KMS-11 (cell line): ENCODE results near the gene SETD1A.

Source experiments
- H2AFZ ChIP-seq: fragments of 200-600 bp; sonication (generic); 2 replicates; pipeline ENCODE4 v1.6.1; 2016; ENCODE audit warnings: antibody characterized with exemption, mixed run types, low read depth
- H3K27ac ChIP-seq: fragments of 200-600 bp; sonication (generic); 2 replicates; pipeline ENCODE4 v1.6.1; 2016; ENCODE audit warnings: mild to moderate bottlenecking, mixed run types
- H3K27me3 ChIP-seq: fragments of 200-600 bp; sonication (generic); 2 replicates; pipeline ENCODE4 v1.6.1; 2017; ENCODE audit warnings: mild to moderate bottlenecking, low read depth, mixed run types, moderate library complexity; ENCODE audit not compliant: insufficient read depth
- H3K36me3 ChIP-seq: fragments of 200-600 bp; sonication (generic); 2 replicates; pipeline ENCODE4 v1.6.1; 2017; ENCODE audit warnings: mild to moderate bottlenecking, mixed run types; ENCODE audit not compliant: insufficient read depth
- H3K4me1 ChIP-seq: fragments of 200-600 bp; sonication (generic); 2 replicates; pipeline ENCODE4 v1.6.1; 2016; ENCODE audit warnings: mild to moderate bottlenecking, low read depth, mixed run types; ENCODE audit not compliant: poor library complexity, severe bottlenecking
- H3K4me2 ChIP-seq: fragments of 200-600 bp; sonication (generic); 2 replicates; pipeline ENCODE4 v1.7.0; 2016; ENCODE audit warnings: mild to moderate bottlenecking, mixed run types
- H3K4me3 ChIP-seq: fragments of 200-600 bp; sonication (generic); IDR thresholded peaks from 2 replicates; pipeline ENCODE4 v1.6.1; 2017; ENCODE audit warnings: low read depth, low read length, mixed read lengths; ENCODE audit not compliant: insufficient read depth
- H3K79me2 ChIP-seq: fragments of 200-600 bp; sonication (generic); 2 replicates; pipeline ENCODE4 v1.6.1; 2016; ENCODE audit warnings: low read depth, mixed run types; ENCODE audit not compliant: insufficient read depth
- H3K9ac ChIP-seq: fragments of 200-600 bp; sonication (generic); 2 replicates; pipeline ENCODE4 v1.6.1; 2016; ENCODE audit warnings: mild to moderate bottlenecking, mixed run types
- H4K20me1 ChIP-seq: fragments of 200-600 bp; sonication (generic); 2 replicates; pipeline ENCODE4 v1.6.1; 2016; ENCODE audit warnings: mild to moderate bottlenecking, mixed run types; ENCODE audit not compliant: insufficient read depth
- TF ChIP-seq, protein P1 (sequence below): fragments of 200-600 bp; sonication (generic); conservative IDR thresholded peaks from 2 replicates; pipeline ENCODE4 v1.6.1; 2017; ENCODE audit warnings: low read depth, mild to moderate bottlenecking, antibody characterized with exemption, low read length, moderate library complexity, mixed read lengths

Gene SETD1A

DNA sequence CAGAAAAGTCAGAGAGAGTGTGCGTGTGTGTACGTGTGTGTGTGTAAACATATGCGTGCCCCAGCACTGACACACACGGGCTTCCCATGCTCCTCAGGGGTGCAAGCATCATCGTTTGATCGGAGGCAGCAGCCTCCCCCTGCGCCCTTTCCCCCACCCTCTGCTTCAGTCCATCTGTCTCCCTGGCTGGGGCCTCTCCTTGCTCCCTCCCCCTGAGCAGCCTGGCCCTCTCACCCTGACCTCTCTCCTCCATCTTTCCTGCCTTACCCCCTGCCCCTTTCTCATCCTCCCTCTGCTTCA, 48.5 kb downstream of the SETD1A start:
- H2AFZ ChIP-seq = no peak overlapping the region
- no peak overlapping the region for H3K9ac ChIP-seq
- no peak overlapping the region for H3K4me2 ChIP-seq
- peaks cover 54% of the 10 kb centered on the region for H3K27me3 ChIP-seq
- no peaks in the 10 kb centered on the region for H4K20me1 ChIP-seq
- H3K36me3 ChIP-seq = no peaks in the 10 kb centered on the region
- no peaks in the 10 kb centered on the region for H3K4me1 ChIP-seq
- no peak overlapping the region for H3K4me3 ChIP-seq
- TF ChIP-seq, protein P1, sequence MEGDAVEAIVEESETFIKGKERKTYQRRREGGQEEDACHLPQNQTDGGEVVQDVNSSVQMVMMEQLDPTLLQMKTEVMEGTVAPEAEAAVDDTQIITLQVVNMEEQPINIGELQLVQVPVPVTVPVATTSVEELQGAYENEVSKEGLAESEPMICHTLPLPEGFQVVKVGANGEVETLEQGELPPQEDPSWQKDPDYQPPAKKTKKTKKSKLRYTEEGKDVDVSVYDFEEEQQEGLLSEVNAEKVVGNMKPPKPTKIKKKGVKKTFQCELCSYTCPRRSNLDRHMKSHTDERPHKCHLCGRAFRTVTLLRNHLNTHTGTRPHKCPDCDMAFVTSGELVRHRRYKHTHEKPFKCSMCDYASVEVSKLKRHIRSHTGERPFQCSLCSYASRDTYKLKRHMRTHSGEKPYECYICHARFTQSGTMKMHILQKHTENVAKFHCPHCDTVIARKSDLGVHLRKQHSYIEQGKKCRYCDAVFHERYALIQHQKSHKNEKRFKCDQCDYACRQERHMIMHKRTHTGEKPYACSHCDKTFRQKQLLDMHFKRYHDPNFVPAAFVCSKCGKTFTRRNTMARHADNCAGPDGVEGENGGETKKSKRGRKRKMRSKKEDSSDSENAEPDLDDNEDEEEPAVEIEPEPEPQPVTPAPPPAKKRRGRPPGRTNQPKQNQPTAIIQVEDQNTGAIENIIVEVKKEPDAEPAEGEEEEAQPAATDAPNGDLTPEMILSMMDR = no peak
- no peak overlapping the region for H3K27ac ChIP-seq
- H3K79me2 ChIP-seq = no peaks in the 10 kb centered on the region

DNA sequence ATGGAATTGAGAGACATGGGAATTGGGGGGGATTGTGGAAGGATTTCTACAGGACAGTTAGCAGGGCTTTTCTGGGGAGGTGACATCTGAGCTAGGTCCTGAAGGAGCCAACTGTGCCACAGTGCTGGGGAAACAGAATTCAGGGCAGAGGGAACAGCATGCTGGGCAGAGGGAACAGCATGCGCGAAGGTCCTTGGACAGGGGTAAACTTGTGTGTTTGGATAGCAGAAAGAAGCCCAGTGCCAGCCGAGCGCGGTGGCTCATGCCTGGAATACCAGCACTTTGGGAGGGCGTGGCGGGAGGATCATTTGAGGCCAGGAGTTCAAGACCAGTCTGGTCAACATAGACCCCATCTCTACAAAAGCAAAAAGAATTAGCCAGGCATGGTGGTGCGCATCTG, 49.0 kb downstream of the SETD1A start:
- Histone ChIP-seq H4K20me1 (no peaks in the 10 kb centered on the region), H3K4me2 (no peak overlapping the region), H2AFZ (no peak overlapping the region), H3K9ac (no peak overlapping the region), H3K36me3 (no peaks in the 10 kb centered on the region), H3K79me2 (no peaks in the 10 kb centered on the region), H3K4me1 (no peaks in the 10 kb centered on the region), H3K27me3 (peaks cover 60% of the 10 kb centered on the region), H3K27ac (no peak overlapping the region), H3K4me3 (no peak overlapping the region)
- TF ChIP-seq, protein P1 = no peak

DNA sequence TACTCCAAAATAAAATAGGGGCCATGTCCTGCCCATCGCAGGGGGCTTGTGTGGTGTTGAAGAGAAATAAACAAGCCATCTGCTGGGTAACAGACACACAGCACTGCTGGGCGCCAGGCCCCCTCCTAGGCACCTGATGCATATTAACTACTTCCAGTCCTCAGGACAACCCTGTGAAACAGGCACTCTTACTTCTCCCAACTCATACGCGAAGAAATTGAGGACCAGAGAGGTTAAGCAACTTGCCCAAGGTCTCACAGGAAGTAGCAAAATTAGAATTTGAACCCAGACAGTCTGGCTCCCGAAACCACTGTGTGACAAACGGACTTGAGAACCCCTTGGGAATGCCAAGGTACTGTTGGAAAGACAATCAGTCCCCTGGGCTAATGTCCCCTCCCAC, 50.1 kb downstream of the SETD1A start:
- TF ChIP-seq, protein P1 = no peak
- Histone ChIP-seq H4K20me1 (no peaks in the 10 kb centered on the region), H3K4me3 (no peak overlapping the region), H3K79me2 (no peaks in the 10 kb centered on the region), H3K27ac (no peak overlapping the region), H3K4me1 (no peaks in the 10 kb centered on the region), H3K36me3 (no peaks in the 10 kb centered on the region), H3K9ac (no peak overlapping the region), H2AFZ (no peak overlapping the region), H3K4me2 (no peak overlapping the region), H3K27me3 (peaks cover 68% of the 10 kb centered on the region)

DNA sequence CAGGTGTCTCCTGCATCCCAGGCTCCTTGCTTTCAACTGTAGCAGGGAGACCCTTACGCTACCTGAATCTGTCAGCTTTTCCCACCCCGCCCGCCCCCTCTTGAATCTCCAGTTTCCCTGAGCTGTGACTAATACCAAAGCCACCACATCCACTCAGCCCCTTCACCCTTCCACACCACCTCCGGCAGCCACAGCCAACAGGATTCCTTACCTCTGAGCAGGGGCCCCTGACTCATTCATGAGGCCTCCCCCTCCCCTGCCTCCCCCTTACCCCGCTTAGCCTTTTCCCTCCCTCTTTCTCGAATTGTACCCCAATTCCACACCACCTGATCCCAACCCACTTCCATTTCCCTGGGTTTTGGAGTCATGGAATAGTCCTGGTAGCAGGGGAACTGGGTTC, 50.6 kb downstream of the SETD1A start:
- Histone ChIP-seq H3K4me1 (no peaks in the 10 kb centered on the region), H3K27me3 (peaks cover 67% of the 10 kb centered on the region), H3K4me3 (no peak overlapping the region), H3K79me2 (no peaks in the 10 kb centered on the region), H4K20me1 (no peaks in the 10 kb centered on the region), H3K9ac (no peak overlapping the region), H3K36me3 (no peaks in the 10 kb centered on the region), H2AFZ (no peak overlapping the region), H3K4me2 (no peak overlapping the region), H3K27ac (no peak overlapping the region)
- TF ChIP-seq, protein P1 = no peak

DNA sequence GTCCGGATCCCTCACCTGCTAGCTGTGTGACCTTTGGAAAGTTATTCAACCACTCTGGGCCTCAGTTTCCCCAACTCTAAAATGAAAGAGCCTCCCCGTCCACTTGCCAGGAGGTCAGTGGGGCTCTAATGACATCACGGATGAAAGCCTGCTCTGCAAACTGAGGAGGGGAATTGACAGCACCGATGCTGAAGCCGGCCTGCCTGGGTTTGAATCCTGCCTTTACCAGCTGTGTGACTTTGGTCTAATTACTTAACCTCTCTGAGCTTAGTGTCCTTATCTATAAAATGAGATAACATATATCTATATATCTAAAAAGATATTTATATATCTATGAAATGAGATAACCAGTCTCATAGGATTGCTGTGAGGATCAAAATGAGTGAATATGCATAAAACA, 51.0 kb downstream of the SETD1A start:
- H3K36me3 ChIP-seq = no peaks in the 10 kb centered on the region
- no peak overlapping the region for H3K4me3 ChIP-seq
- H3K9ac ChIP-seq = no peak overlapping the region
- no peak overlapping the region for H2AFZ ChIP-seq
- H3K79me2 ChIP-seq = no peaks in the 10 kb centered on the region
- H3K27ac ChIP-seq = no peak overlapping the region
- H4K20me1 ChIP-seq = no peaks in the 10 kb centered on the region
- no peak overlapping the region for H3K4me2 ChIP-seq
- TF ChIP-seq, protein P1 = no peak
- H3K4me1 ChIP-seq = no peaks in the 10 kb centered on the region
- H3K27me3 ChIP-seq = peaks cover 66% of the 10 kb centered on the region
